ENCODE measurements around the gene DMRT3.

The DMRT3 gene

GRCh38 chr9:962023-962422 is 14.4 kb upstream of the DMRT3 start:
- no peak overlapping the region for H3K9ac ChIP-seq (ENCODE audit: low read depth, low read length)
- H4K20me1 ChIP-seq (ENCODE audit: insufficient read depth, low read length) = no peaks in the 10 kb centered on the region
- no peak overlapping the region for H3K27ac ChIP-seq (ENCODE audit: low read length)
- DNase-seq (no peak), ATAC-seq (ENCODE audit: insufficient read depth, low read depth) (no peak)
- H3K27me3 ChIP-seq (ENCODE audit: insufficient read depth, low read length, poor library complexity) = peaks cover 32% of the 10 kb centered on the region
- H2AFZ ChIP-seq (ENCODE audit: low read depth, low read length) = no peak overlapping the region
- TF ChIP-seq EZH2 (IDR thresholded peaks at IDR 0.05; ENCODE audit: borderline replicate concordance, low read depth, low read length, severe bottlenecking) (no peak), CTCF (IDR thresholded peaks at IDR 0.05; ENCODE audit: borderline replicate concordance, extremely low read depth, low read length, poor library complexity, severe bottlenecking) (no peak)
- H3K4me1 ChIP-seq (ENCODE audit: insufficient read depth, low read length) = no peaks in the 10 kb centered on the region
- H3K79me2 ChIP-seq (ENCODE audit: insufficient read depth, low read length) = no peaks in the 10 kb centered on the region
- no peak overlapping the region for H3K4me2 ChIP-seq (ENCODE audit: insufficient read depth, low read length)
- no peaks in the 10 kb centered on the region for H3K9me3 ChIP-seq (ENCODE audit: insufficient read depth, low read length, severe bottlenecking)
- no peak overlapping the region for H3K4me3 ChIP-seq (ENCODE audit: low read depth in 1 of 2, low read length in 2 of 2)
- no peaks in the 10 kb centered on the region for H3K36me3 ChIP-seq (ENCODE audit: insufficient read depth, low read length)

- Histone ChIP-seq H3K79me2 (ENCODE audit: insufficient read depth, low read length) (no peaks in the 10 kb centered on the region), H3K27ac (ENCODE audit: low read length) (no peak overlapping the region), H3K4me1 (ENCODE audit: insufficient read depth, low read length) (no peaks in the 10 kb centered on the region), H3K36me3 (ENCODE audit: insufficient read depth, low read length) (no peaks in the 10 kb centered on the region), H2AFZ (ENCODE audit: low read depth, low read length) (no peak overlapping the region), H3K27me3 (ENCODE audit: insufficient read depth, low read length, poor library complexity) (peaks cover 32% of the 10 kb centered on the region), H3K9ac (ENCODE audit: low read depth, low read length) (no peak overlapping the region), H4K20me1 (ENCODE audit: insufficient read depth, low read length) (no peaks in the 10 kb centered on the region), H3K4me3 (ENCODE audit: low read depth in 1 of 2, low read length in 2 of 2) (no peak overlapping the region), H3K4me2 (ENCODE audit: insufficient read depth, low read length) (no peak overlapping the region), H3K9me3 (ENCODE audit: insufficient read depth, low read length, severe bottlenecking) (no peaks in the 10 kb centered on the region)
- DNase-seq (no peak), ATAC-seq (ENCODE audit: insufficient read depth, low read depth) (no peak)
- TF ChIP-seq CTCF (IDR thresholded peaks at IDR 0.05; ENCODE audit: borderline replicate concordance, extremely low read depth, low read length, poor library complexity, severe bottlenecking) = no peak
- no peak for TF ChIP-seq EZH2 (IDR thresholded peaks at IDR 0.05; ENCODE audit: borderline replicate concordance, low read depth, low read length, severe bottlenecking)
These were observed 11.0 kb upstream of the DMRT3 start for GRCh38 chr9:965497-965896.

GRCh38 chr9:966870-967269 is 9.6 kb upstream of the DMRT3 start:
- no peak overlapping the region for H3K9ac ChIP-seq (ENCODE audit: low read depth, low read length)
- H3K9me3 ChIP-seq (ENCODE audit: insufficient read depth, low read length, severe bottlenecking) = no peaks in the 10 kb centered on the region
- TF ChIP-seq CTCF (IDR thresholded peaks at IDR 0.05; ENCODE audit: borderline replicate concordance, extremely low read depth, low read length, poor library complexity, severe bottlenecking) = no peak
- no peak for TF ChIP-seq EZH2 (IDR thresholded peaks at IDR 0.05; ENCODE audit: borderline replicate concordance, low read depth, low read length, severe bottlenecking)
- H3K27ac ChIP-seq (ENCODE audit: low read length) = no peak overlapping the region
- DNase-seq (no peak), ATAC-seq (ENCODE audit: insufficient read depth, low read depth) (no peak)
- H3K4me1 ChIP-seq (ENCODE audit: insufficient read depth, low read length) = no peaks in the 10 kb centered on the region
- no peak overlapping the region for H3K4me3 ChIP-seq (ENCODE audit: low read depth in 1 of 2, low read length in 2 of 2)
- H2AFZ ChIP-seq (ENCODE audit: low read depth, low read length) = no peak overlapping the region
- H3K27me3 ChIP-seq (ENCODE audit: insufficient read depth, low read length, poor library complexity) = peaks cover 22% of the 10 kb centered on the region
- no peaks in the 10 kb centered on the region for H3K79me2 ChIP-seq (ENCODE audit: insufficient read depth, low read length)
- H4K20me1 ChIP-seq (ENCODE audit: insufficient read depth, low read length) = no peaks in the 10 kb centered on the region
- H3K4me2 ChIP-seq (ENCODE audit: insufficient read depth, low read length) = no peak overlapping the region
- H3K36me3 ChIP-seq (ENCODE audit: insufficient read depth, low read length) = no peaks in the 10 kb centered on the region

- Histone ChIP-seq H3K79me2 (ENCODE audit: insufficient read depth, low read length) (no peaks in the 10 kb centered on the region), H4K20me1 (ENCODE audit: insufficient read depth, low read length) (no peaks in the 10 kb centered on the region), H2AFZ (ENCODE audit: low read depth, low read length) (no peak overlapping the region), H3K4me3 (ENCODE audit: low read depth in 1 of 2, low read length in 2 of 2) (no peak overlapping the region), H3K9me3 (ENCODE audit: insufficient read depth, low read length, severe bottlenecking) (no peaks in the 10 kb centered on the region), H3K4me2 (ENCODE audit: insufficient read depth, low read length) (no peak overlapping the region), H3K4me1 (ENCODE audit: insufficient read depth, low read length) (no peaks in the 10 kb centered on the region), H3K36me3 (ENCODE audit: insufficient read depth, low read length) (no peaks in the 10 kb centered on the region), H3K27me3 (ENCODE audit: insufficient read depth, low read length, poor library complexity) (peaks cover 18% of the 10 kb centered on the region), H3K27ac (ENCODE audit: low read length) (no peak overlapping the region), H3K9ac (ENCODE audit: low read depth, low read length) (no peak overlapping the region)
- DNase-seq (no peak), ATAC-seq (ENCODE audit: insufficient read depth, low read depth) (no peak)
- TF ChIP-seq CTCF (IDR thresholded peaks at IDR 0.05; ENCODE audit: borderline replicate concordance, extremely low read depth, low read length, poor library complexity, severe bottlenecking) (no peak), EZH2 (IDR thresholded peaks at IDR 0.05; ENCODE audit: borderline replicate concordance, low read depth, low read length, severe bottlenecking) (no peak)
These were observed 9.0 kb upstream of the DMRT3 start for GRCh38 chr9:967436-967835.
